Naive B cell (primary cell): ENCODE data around the gene FHOD3. TPM values are rescaled to one million over a fixed set of nuclear protein-coding genes. Genes with fewer than 3 reads are reported as not detected.

Source experiments
- ATAC-seq, 2 donors: fragments of 150-1000 bp; cut with Tn5 transposase; 2 replicates each; pipeline ENCODE4 v1.10.0; 2021; ENCODE audit warnings: low read depth in 2 of 2, mild to moderate bottlenecking in 2 of 2, moderate library complexity in 2 of 2
- DNase-seq: peaks from one replicate; pipeline ENCODE4 v3.0.0; 2022
- H3K27ac Mint-ChIP-seq, 6 donors: one replicate each; pipeline ENCODE4 v1.8.0; 2020 to 2022; ENCODE audit warnings: mild to moderate bottlenecking in 6 of 6, mixed read lengths in 6 of 6, moderate library complexity in 5 of 6, inconsistent platforms in 2 of 6
- H3K27me3 Mint-ChIP-seq, 3 donors: one replicate each; pipeline ENCODE4 v1.8.0; 2021 to 2022; ENCODE audit warnings: mixed read lengths in 3 of 3, mild to moderate bottlenecking in 1 of 3
- H3K36me3 Mint-ChIP-seq, 2 donors: one replicate each; pipeline ENCODE4 v1.8.0; 2020 to 2022; ENCODE audit warnings: mixed read lengths in 2 of 2, inconsistent platforms in 1 of 2, mild to moderate bottlenecking in 1 of 2
- H3K4me1 Mint-ChIP-seq, 3 donors: one replicate each; pipeline ENCODE4 v1.8.0; 2020 to 2022; ENCODE audit warnings: mixed read lengths in 3 of 3, inconsistent platforms in 1 of 3, mild to moderate bottlenecking in 1 of 3, moderate library complexity in 1 of 3
- H3K4me3 Mint-ChIP-seq, 8 donors: one replicate each; pipeline ENCODE4 v1.8.0; 2020 to 2022; ENCODE audit warnings: mild to moderate bottlenecking in 8 of 8, mixed read lengths in 8 of 8, moderate library complexity in 8 of 8, inconsistent platforms in 2 of 8
- H3K9me3 Mint-ChIP-seq, 7 donors: one replicate each; pipeline ENCODE4 v1.8.0; 2020 to 2022; ENCODE audit warnings: mixed read lengths in 7 of 7, mild to moderate bottlenecking in 5 of 7, inconsistent platforms in 2 of 7, moderate library complexity in 1 of 7
- polyA plus RNA-seq, 6 donors: library from polyadenylated mRNA; unstranded; fragments of 300-500 nt; fragmentation: Illumina TruSeq; gene quantifications; one replicate each; pipeline ENCODE4 v1.2.3, GENCODE V29; 2021; ENCODE audit warnings: low read depth in 6 of 6

The FHOD3 gene
- polyA plus RNA-seq, 6 donors from 2014 or later: not detected

- DNase-seq (no peak), ATAC-seq (no peak)
- Mint-ChIP-seq H3K36me3 (no peaks in the 10 kb centered on the region), H3K4me3 (no peak overlapping the region), H3K9me3 (peaks cover 0 to 2% (median 0%) of the 10 kb centered on the region in 7 donors), H3K27me3 (peaks cover 11 to 30% (median 21%) of the 10 kb centered on the region in 3 donors), H3K4me1 (no peaks in the 10 kb centered on the region), H3K27ac (no peak overlapping the region)
Measured at GRCh38 chr18:36492604-36493329, 195.3 kb downstream of the FHOD3 start.

GRCh38 chr18:36493349-36494159 lies 196.0 kb downstream of the FHOD3 start:
- ATAC-seq (no peak), DNase-seq (no peak)
- H3K4me3 Mint-ChIP-seq: no peak overlapping the region
- no peaks in the 10 kb centered on the region for H3K4me1 Mint-ChIP-seq
- no peaks in the 10 kb centered on the region for H3K36me3 Mint-ChIP-seq
- peaks cover 11 to 27% (median 19%) of the 10 kb centered on the region in 3 donors for H3K27me3 Mint-ChIP-seq
- no peak overlapping the region for H3K27ac Mint-ChIP-seq
- peaks cover 0 to 2% (median 0%) of the 10 kb centered on the region in 7 donors for H3K9me3 Mint-ChIP-seq

- Mint-ChIP-seq H3K4me3 (no peak overlapping the region), H3K27ac (no peak overlapping the region), H3K9me3 (peaks cover 0 to 2% (median 0%) of the 10 kb centered on the region in 7 donors), H3K27me3 (peaks cover 11 to 22% (median 14%) of the 10 kb centered on the region in 3 donors), H3K4me1 (no peaks in the 10 kb centered on the region), H3K36me3 (no peaks in the 10 kb centered on the region)
- no peak for DNase-seq
- no peak for ATAC-seq
Measured at GRCh38 chr18:36494160-36494437, 196.6 kb downstream of the FHOD3 start.

- Mint-ChIP-seq H3K4me3 (no peak overlapping the region), H3K4me1 (peaks cover 0 to 7% (median 7%) of the 10 kb centered on the region in 3 donors), H3K9me3 (no peaks in the 10 kb centered on the region), H3K36me3 (no peaks in the 10 kb centered on the region), H3K27ac (no peak overlapping the region), H3K27me3 (peaks cover 7 to 14% (median 8%) of the 10 kb centered on the region in 3 donors)
- DNase-seq (no peak), ATAC-seq (no peak)
Measured at GRCh38 chr18:36496022-36496421, 198.5 kb downstream of the FHOD3 start.

- Mint-ChIP-seq H3K9me3 (peaks cover 0 to 5% (median 0%) of the 10 kb centered on the region in 7 donors), H3K27ac (peak overlapping the region in 1 of 6 donors; percentile 38), H3K36me3 (no peaks in the 10 kb centered on the region), H3K4me3 (no peak overlapping the region), H3K27me3 (peaks cover 0 to 9% (median 5%) of the 10 kb centered on the region in 3 donors), H3K4me1 (peaks cover 0 to 7% (median 7%) of the 10 kb centered on the region in 3 donors)
- DNase-seq: no peak
- ATAC-seq: peak; percentile 53 to 55
Measured at GRCh38 chr18:36499938-36500337, 202.4 kb downstream of the FHOD3 start.

GRCh38 chr18:36501100-36501499 lies 203.6 kb downstream of the FHOD3 start:
- Mint-ChIP-seq H3K4me3 (no peak overlapping the region), H3K27ac (peak overlapping the region in 1 of 6 donors; percentile 63), H3K27me3 (peaks cover 0 to 4% (median 0%) of the 10 kb centered on the region in 3 donors), H3K9me3 (peaks cover 0 to 5% (median 0%) of the 10 kb centered on the region in 7 donors), H3K36me3 (no peaks in the 10 kb centered on the region), H3K4me1 (peaks cover 0 to 7% (median 7%) of the 10 kb centered on the region in 3 donors)
- ATAC-seq: no peak
- no peak for DNase-seq

- Mint-ChIP-seq H3K9me3 (peaks cover 0 to 5% (median 0%) of the 10 kb centered on the region in 7 donors), H3K27ac (peak overlapping the region in 1 of 6 donors; percentile 24), H3K4me3 (no peak overlapping the region), H3K4me1 (peaks cover 0 to 7% (median 7%) of the 10 kb centered on the region in 3 donors), H3K27me3 (peaks cover 0 to 9% (median 3%) of the 10 kb centered on the region in 3 donors), H3K36me3 (no peaks in the 10 kb centered on the region)
- no peak for DNase-seq
- no peak for ATAC-seq
Measured at GRCh38 chr18:36503477-36503876, 206.0 kb downstream of the FHOD3 start.

- H3K36me3 Mint-ChIP-seq: no peaks in the 10 kb centered on the region
Measured at GRCh38 chr18:36504928-36505327, 207.4 kb downstream of the FHOD3 start.

GRCh38 chr18:36505665-36506064 lies 208.2 kb downstream of the FHOD3 start:
- ATAC-seq: no peak
- H3K4me1 Mint-ChIP-seq: no peaks in the 10 kb centered on the region

More at GRCh38 chr18:36504928-36505327, 207.4 kb downstream of the FHOD3 start:
- Mint-ChIP-seq H3K27ac (no peak overlapping the region), H3K27me3 (peaks cover 0 to 9% (median 3%) of the 10 kb centered on the region in 3 donors), H3K4me3 (no peak overlapping the region), H3K4me1 (peaks cover 0 to 5% (median 3%) of the 10 kb centered on the region in 3 donors), H3K9me3 (peaks cover 0 to 5% (median 0%) of the 10 kb centered on the region in 7 donors)
- ATAC-seq (no peak), DNase-seq (no peak)

GRCh38 chr18:36509646-36510197 lies 212.2 kb downstream of the FHOD3 start:
- H3K36me3 Mint-ChIP-seq: no peaks in the 10 kb centered on the region

More at GRCh38 chr18:36505665-36506064, 208.2 kb downstream of the FHOD3 start:
- Mint-ChIP-seq H3K36me3 (no peaks in the 10 kb centered on the region), H3K27me3 (peaks cover 0 to 9% (median 3%) of the 10 kb centered on the region in 3 donors), H3K27ac (no peak overlapping the region), H3K4me3 (no peak overlapping the region), H3K9me3 (peaks cover 0 to 5% (median 0%) of the 10 kb centered on the region in 7 donors)
- no peak for DNase-seq

GRCh38 chr18:36511791-36512352 lies 214.4 kb downstream of the FHOD3 start:
- ATAC-seq: no peak
- no peak for DNase-seq
- no peaks in the 10 kb centered on the region for H3K9me3 Mint-ChIP-seq
- H3K4me1 Mint-ChIP-seq: no peaks in the 10 kb centered on the region
- no peak overlapping the region for H3K27ac Mint-ChIP-seq
- no peaks in the 10 kb centered on the region for H3K36me3 Mint-ChIP-seq
- H3K27me3 Mint-ChIP-seq: peaks cover 0 to 18% (median 7%) of the 10 kb centered on the region in 3 donors
- H3K4me3 Mint-ChIP-seq: no peak overlapping the region

More at GRCh38 chr18:36509646-36510197, 212.2 kb downstream of the FHOD3 start:
- Mint-ChIP-seq H3K4me1 (no peaks in the 10 kb centered on the region), H3K9me3 (no peaks in the 10 kb centered on the region), H3K27me3 (peaks cover 0 to 9% (median 3%) of the 10 kb centered on the region in 3 donors), H3K4me3 (no peak overlapping the region), H3K27ac (no peak overlapping the region)
- no peak for DNase-seq
- ATAC-seq: no peak

- DNase-seq (no peak), ATAC-seq (no peak)
- Mint-ChIP-seq H3K4me3 (no peak overlapping the region), H3K9me3 (no peaks in the 10 kb centered on the region), H3K36me3 (no peaks in the 10 kb centered on the region), H3K27ac (peak overlapping the region in 1 of 6 donors; percentile 40), H3K4me1 (no peaks in the 10 kb centered on the region), H3K27me3 (peaks cover 0 to 19% (median 12%) of the 10 kb centered on the region in 3 donors)
Measured at GRCh38 chr18:36513556-36513955, 216.0 kb downstream of the FHOD3 start.

- no peaks in the 10 kb centered on the region for H3K4me1 Mint-ChIP-seq
- DNase-seq (no peak), ATAC-seq (no peak)
- H3K27me3 Mint-ChIP-seq: peaks cover 6 to 24% (median 12%) of the 10 kb centered on the region in 3 donors
- no peaks in the 10 kb centered on the region for H3K9me3 Mint-ChIP-seq
- no peak overlapping the region for H3K4me3 Mint-ChIP-seq
- no peaks in the 10 kb centered on the region for H3K36me3 Mint-ChIP-seq
- no peak overlapping the region for H3K27ac Mint-ChIP-seq
Measured at GRCh38 chr18:36514778-36515177, 217.3 kb downstream of the FHOD3 start.
